GM12878 (cell line): ENCODE measurements around the gene DNASE1L1. TPM values are rescaled to one million over a fixed set of nuclear protein-coding genes. Genes with fewer than 3 reads are reported as not detected.

ENCODE experiments used
- ATF7 ChIP-seq: fragments of 450-650 bp; IDR thresholded peaks from 2 replicates; pipeline ENCODE4 v1.6.1; 2016; ENCODE audit warnings: low read depth, mild to moderate bottlenecking
- CHD4 ChIP-seq: fragments of 200-600 bp; sonication (generic); IDR thresholded peaks from 2 replicates; pipeline ENCODE4 v1.6.1; 2016; ENCODE audit warnings: mild to moderate bottlenecking
- CUX1 ChIP-seq: IDR thresholded peaks from 2 replicates; pipeline ENCODE4 v1.6.1; 2012; ENCODE audit warnings: improper control_type of control experiment, low read depth, low read length; ENCODE audit not compliant: insufficient replicate concordance
- DPF2 ChIP-seq: fragments of 450-650 bp; IDR thresholded peaks from 2 replicates; pipeline ENCODE4 v1.6.1; 2017; ENCODE audit warnings: mild to moderate bottlenecking
- E4F1 ChIP-seq: fragments of 450-650 bp; IDR thresholded peaks from 2 replicates; pipeline ENCODE4 v1.6.1; 2018; ENCODE audit warnings: borderline replicate concordance, mild to moderate bottlenecking; ENCODE audit not compliant: partially characterized antibody
- ETV6 ChIP-seq, 2 experiments: fragments of 450-650 bp in 1 of 2; IDR thresholded peaks in 1 of 2; conservative IDR thresholded peaks in 1 of 2; 2 replicates each; pipeline ENCODE4 v1.6.1; 2014; ENCODE audit warnings: antibody characterized with exemption in 1 of 2, borderline replicate concordance in 1 of 2, low read depth in 1 of 2, mild to moderate bottlenecking in 1 of 2, moderate library complexity in 1 of 2
- KLF5 ChIP-seq: fragments of 450-650 bp; IDR thresholded peaks from 2 replicates; pipeline ENCODE4 v1.6.1; 2014; ENCODE audit warnings: mild to moderate bottlenecking; ENCODE audit not compliant: partially characterized antibody
- LARP7 ChIP-seq: fragments of 450-650 bp; IDR thresholded peaks from 2 replicates; pipeline ENCODE4 v1.6.1; 2017; ENCODE audit warnings: mild to moderate bottlenecking
- NBN ChIP-seq: fragments of 450-650 bp; IDR thresholded peaks from 2 replicates; pipeline ENCODE4 v1.6.1; 2016
- NR2C2 ChIP-seq: IDR thresholded peaks from 2 replicates; pipeline ENCODE4 v1.6.1; 2011; ENCODE audit warnings: borderline replicate concordance, low read depth; ENCODE audit not compliant: control insufficient read depth, insufficient read length
- RBBP5 ChIP-seq: fragments of 200-600 bp; sonication (generic); conservative IDR thresholded peaks from 2 replicates; pipeline ENCODE4 v1.6.1; 2016
- RUNX3 ChIP-seq: IDR thresholded peaks from 2 replicates; pipeline ENCODE4 v1.6.1; 2012; ENCODE audit warnings: low read length, inconsistent platforms
- TCF7 ChIP-seq: IDR thresholded peaks from 2 replicates; pipeline ENCODE4 v1.6.1; 2014; ENCODE audit warnings: antibody characterized with exemption, borderline replicate concordance
- ZNF592 ChIP-seq: fragments of 450-650 bp; IDR thresholded peaks from 2 replicates; pipeline ENCODE4 v1.6.1; 2017; ENCODE audit warnings: mild to moderate bottlenecking, moderate library complexity
- polyA plus RNA-seq, 11 experiments: library from polyadenylated mRNA; depleted of rRNA in 4 of 11; unstranded in 6 of 11; stranded (reverse) in 5 of 11; fragments of >200 nt; fragmentation: Nextera tagmentation in 4 of 11; fragmentation: Illumina TruSeq in 1 of 11; extraction: Ambion mirVana in 4 of 11; extraction: Trizol in 1 of 11; gene quantifications; 1 replicate in 1 of 11; 2 replicates in 10 of 11; pipeline versions ENCODE4 v1.2.1 to v1.2.3, GENCODE V29; 2011 to 2016; ENCODE audit warnings: inconsistent platforms in 2 of 11, missing spikeins in 2 of 11, low read depth in 1 of 11
- total RNA-seq, 4 experiments: library from RNA; depleted of rRNA in 3 of 4; stranded (reverse); fragments of >200 nt in 3 of 4; fragmentation: Illumina TruSeq in 1 of 4; extraction: Trizol in 1 of 4; gene quantifications; 2 replicates each; pipeline versions ENCODE4 v1.2.1 to v1.2.3, GENCODE V29; 2013 to 2021
- TF ChIP-seq, protein P1 (sequence below), 3 experiments: IDR thresholded peaks in 2 of 3; conservative IDR thresholded peaks in 1 of 3; 2 replicates each; pipeline ENCODE4 v1.5.1; 2011; ENCODE audit warnings: low read depth in 3 of 3, low read length in 3 of 3, mild to moderate bottlenecking in 3 of 3, control low read depth in 2 of 3, moderate library complexity in 2 of 3, inconsistent platforms in 1 of 3, mixed read lengths in 1 of 3; ENCODE audit not compliant: control insufficient read depth in 2 of 3, insufficient read depth in 1 of 3; ENCODE audit errors: extremely low read depth in 1 of 3

The DNASE1L1 gene
- total and polyA plus RNA-seq, 10 of the 15 experiments (the other 5 are each of a cell fraction or from before 2014, with no cell fraction given): 0.60 to 22.7 (median 6.8) TPM

- no peak for TF ChIP-seq CUX1
- TF ChIP-seq TCF7: no peak
- TF ChIP-seq ATF7: peak; percentile 67
- TF ChIP-seq CHD4: no peak
- no peak for TF ChIP-seq KLF5
- TF ChIP-seq ZNF592: no peak
- TF ChIP-seq, protein P1, sequence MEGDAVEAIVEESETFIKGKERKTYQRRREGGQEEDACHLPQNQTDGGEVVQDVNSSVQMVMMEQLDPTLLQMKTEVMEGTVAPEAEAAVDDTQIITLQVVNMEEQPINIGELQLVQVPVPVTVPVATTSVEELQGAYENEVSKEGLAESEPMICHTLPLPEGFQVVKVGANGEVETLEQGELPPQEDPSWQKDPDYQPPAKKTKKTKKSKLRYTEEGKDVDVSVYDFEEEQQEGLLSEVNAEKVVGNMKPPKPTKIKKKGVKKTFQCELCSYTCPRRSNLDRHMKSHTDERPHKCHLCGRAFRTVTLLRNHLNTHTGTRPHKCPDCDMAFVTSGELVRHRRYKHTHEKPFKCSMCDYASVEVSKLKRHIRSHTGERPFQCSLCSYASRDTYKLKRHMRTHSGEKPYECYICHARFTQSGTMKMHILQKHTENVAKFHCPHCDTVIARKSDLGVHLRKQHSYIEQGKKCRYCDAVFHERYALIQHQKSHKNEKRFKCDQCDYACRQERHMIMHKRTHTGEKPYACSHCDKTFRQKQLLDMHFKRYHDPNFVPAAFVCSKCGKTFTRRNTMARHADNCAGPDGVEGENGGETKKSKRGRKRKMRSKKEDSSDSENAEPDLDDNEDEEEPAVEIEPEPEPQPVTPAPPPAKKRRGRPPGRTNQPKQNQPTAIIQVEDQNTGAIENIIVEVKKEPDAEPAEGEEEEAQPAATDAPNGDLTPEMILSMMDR (IDR thresholded peaks at IDR 0.05 in 2 of 3, conservative IDR thresholded peaks at IDR 0.05 in 1 of 3; ENCODE audit: control insufficient read depth in 2 of 3, extremely low read depth in 1 of 3, insufficient read depth in 1 of 3, low read depth in 3 of 3, low read length in 3 of 3): no peak
- TF ChIP-seq NBN: peak; percentile 85; the same call in 1 of the 2 replicates
- peak; percentile 64 for TF ChIP-seq RUNX3
- TF ChIP-seq ETV6 (conservative IDR thresholded peaks at IDR 0.05 in 1 of 2, IDR thresholded peaks at IDR 0.05 in 1 of 2; ENCODE audit: borderline replicate concordance in 1 of 2, low read depth in 1 of 2): no peak
- no peak for TF ChIP-seq RBBP5
- no peak for TF ChIP-seq E4F1
- no peak for TF ChIP-seq NR2C2
- TF ChIP-seq DPF2: peak; percentile 6; the same call in 1 of the 2 replicates
- peak; percentile 54; the same call in 1 of the 2 replicates for TF ChIP-seq LARP7
Observed at GRCh38 chrX:154397888-154398667, 11.0 kb downstream of the DNASE1L1 start, which contains the start of gene RPL10 (continued).
